Dermis microvascular lymphatic vessel endothelial cell (primary cell): Measurements from ENCODE around the gene KIF3C. TPM values are rescaled to one million over a fixed set of nuclear protein-coding genes. Genes with fewer than 3 reads are reported as not detected.
"Not testable (repeated sequence)": the region's sequence is repeated elsewhere in the genome, so short reads cannot be mapped to it uniquely, and the experiment has no call there.

Experiments used
- DNase-seq, 2 donors: peaks; one replicate each; pipeline versions ENCODE4 v3.0.0 to v3.0.0-alpha.2; 2010; ENCODE audit warnings: low read depth in 2 of 2
- total RNA-seq: library from RNA; depleted of rRNA; stranded (reverse); fragments of >200 nt; gene quantifications from 2 replicates; pipeline ENCODE4 v1.2.1, GENCODE V29; 2014

The KIF3C gene
- total RNA-seq: 10.5 and 13.0 TPM in 2 replicates

DNA sequence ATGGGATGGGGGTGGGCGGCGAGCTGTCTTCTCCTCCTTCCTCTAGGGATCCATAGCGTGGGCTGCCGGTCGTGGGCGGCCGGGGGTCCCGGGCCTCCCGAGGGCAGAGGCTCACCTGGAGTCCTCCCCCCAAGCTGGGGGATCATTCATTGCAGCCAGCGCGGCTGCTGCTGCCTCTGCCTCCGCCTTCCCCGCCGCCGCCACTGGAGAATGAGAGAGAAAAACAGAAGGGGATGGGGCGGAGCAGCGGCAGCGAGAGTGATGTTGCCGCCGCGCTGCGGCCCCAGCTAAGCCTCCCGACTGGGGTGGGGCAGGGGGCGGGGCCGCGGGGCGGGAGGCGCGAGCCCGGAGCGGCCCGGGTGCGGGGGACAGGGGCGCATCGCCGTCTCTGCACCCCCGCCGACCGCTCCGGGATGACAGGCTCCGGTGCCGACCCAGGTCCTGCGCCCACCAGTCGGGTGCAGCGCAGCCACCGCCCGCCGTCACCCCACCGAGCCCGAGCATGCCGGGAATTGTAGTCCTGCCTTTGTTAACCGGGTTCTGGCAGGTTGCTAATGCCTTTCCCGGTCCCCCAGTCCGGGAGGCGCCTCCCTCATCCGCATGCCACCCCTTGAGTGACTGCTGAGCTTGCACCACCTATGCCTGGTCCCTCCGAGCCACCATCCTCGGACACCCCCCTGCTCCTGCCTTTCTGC is at the start of gene KIF3C:
KIF3C (minus strand) TSS at position 225 of the 695 bp plus-strand sequence. CDS start 580 bp downstream, outside the sequence.
- peak in 1 of 2 donors; percentile 69 for DNase-seq

DNA sequence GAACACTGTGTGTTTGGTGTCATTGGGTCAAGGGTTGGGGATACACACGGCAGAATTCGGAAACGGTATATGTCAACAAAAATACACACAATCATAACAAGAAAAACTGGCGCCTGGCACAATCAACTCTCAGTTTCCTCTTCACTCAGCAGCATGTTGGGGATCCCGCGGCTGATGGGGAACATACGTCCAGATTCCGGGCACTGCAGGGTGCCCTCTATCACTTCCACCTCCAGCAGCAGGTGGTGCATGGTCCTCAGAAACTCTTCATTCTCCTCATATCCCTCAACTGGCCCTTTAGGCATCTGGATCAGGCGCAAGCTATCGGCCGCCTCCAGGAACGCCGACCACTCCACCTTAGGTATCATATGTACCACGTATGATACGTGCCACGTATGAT is 45.8 kb upstream of the KIF3C start:
- DNase-seq: not testable (repeated sequence)

DNA sequence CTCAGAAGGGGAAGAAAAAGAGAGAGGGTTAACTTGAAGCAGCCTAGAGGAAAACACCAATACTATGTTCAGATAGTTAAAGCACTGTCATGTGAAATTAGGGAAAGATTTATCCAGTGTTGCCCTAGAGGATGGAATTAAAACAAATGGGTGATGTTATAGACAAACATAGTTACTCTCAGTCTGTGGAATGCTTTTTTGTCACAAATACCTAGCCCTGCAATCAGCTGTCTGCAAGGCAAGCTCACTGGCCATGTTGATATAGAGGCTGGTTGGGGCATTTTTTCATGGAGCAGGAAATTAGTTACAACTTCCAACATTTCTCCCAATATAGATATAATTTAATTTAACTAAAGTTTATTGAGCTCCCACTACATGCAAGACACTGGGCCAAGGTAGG is 43.2 kb upstream of the KIF3C start:
- no peak for DNase-seq

DNA sequence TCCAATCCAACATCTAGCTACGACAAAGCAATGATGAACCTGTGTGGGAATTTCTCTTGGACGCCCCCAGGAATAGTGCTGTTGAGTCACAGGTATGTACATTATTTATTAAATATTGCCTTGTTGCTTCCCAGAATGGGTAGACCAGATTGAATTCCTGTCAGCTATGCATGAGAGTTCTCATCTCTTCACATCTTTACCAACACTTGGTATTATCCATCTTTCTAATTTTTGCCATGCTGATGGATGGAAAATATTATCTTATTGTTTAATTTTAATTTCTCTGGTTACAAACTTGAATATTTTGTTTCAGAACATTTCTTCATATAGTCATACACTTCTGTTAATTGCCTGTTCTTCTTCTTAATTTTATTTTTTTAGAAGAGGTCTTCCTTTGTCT is 42.0 kb upstream of the KIF3C start:
- DNase-seq: no peak

DNA sequence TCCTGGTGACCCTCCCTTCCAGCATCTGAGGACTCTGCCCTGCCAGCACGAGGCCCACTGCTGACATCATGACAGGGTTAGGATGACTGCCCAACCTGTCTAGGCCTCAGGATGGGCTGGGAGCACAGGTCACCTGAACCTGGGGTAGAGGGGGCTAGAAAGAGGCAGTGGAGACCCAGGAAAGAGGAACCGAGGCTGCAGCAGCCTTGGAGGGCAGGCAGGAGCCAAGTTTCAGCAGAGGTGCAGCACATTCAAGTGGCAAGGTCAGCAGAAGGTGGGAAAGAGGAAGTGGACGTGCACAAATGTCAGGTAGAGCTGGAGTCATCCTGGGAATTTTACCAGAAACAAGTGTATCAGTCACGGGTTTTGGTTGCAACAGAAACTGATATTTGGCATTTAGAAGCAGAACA is 37.9 kb upstream of the KIF3C start:
- no peak for DNase-seq

DNA sequence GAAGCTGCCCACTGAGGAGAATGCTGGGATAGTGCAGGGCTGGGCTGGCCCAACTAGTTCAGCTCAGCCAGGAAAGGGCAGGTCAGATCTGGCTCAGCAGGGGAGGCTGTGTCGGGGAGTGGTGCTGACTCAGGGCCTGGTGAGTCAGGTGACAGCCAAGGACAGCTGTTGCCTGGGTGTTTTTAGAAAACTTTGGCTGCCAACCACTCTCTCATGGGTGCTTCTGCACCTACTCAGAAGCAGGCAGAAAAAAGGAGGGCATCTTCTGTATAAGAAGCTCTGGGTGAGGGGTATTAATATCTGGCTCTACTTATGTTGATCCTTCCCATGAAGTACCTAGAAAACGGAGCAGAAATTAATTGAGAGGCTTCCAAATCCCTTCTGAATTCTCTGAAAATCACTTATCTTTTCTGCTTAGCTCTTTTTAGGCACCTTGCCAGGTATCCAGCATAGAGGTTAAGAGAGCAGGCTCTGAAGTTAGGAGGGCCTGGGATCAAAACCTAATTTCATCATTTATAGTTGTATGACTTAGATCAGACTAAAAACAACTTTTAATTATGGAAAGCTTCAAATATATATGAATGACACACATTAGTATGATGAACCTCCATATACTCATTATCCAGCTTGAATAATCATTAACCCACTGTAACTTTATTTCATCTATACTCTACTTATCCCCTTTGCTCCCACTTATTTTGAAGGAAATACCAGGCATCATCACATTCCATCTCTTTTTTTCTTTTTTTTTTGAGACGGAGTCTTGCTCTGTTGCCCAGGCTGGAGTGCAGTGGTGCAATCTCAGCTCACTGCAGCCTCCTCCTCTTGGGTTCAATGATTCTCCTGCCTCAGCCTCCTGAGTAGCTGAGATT is 36.1 kb upstream of the KIF3C start:
- DNase-seq: peak in 1 of 2 donors; percentile 62

DNA sequence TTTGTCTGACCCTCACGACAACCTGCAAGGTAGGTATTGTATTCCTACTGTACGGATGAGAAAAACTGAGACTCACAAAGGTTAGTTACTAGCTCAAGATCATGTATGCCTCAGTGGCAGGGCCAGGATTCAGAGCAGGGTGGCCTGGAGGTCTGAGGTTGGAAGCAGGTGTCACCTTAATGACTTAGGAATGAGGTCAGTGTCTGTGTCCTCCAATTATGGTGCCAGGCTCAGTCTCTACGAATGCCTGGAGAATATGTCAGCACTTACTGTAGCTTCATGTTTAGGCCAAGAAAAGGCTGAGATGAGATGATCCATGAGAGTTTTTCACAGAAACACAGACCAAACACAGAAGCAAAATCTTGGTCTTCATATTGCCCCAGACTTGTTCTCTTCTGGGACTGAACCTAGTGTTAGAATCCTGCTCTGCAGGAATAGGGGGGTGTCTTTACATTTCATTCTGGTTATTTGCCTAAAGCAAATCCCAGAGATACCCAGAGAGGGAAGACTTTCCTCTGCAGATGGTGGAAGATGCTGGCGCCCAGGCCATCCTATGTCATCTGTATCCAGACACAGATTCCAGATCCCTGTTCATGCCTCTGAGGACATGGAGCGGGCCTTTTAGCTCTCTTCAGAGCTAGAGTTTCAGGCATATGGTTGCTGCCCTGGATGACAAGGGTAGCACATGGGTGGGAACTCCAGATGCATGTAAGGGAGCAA is 35.3 kb upstream of the KIF3C start:
- no peak for DNase-seq

DNA sequence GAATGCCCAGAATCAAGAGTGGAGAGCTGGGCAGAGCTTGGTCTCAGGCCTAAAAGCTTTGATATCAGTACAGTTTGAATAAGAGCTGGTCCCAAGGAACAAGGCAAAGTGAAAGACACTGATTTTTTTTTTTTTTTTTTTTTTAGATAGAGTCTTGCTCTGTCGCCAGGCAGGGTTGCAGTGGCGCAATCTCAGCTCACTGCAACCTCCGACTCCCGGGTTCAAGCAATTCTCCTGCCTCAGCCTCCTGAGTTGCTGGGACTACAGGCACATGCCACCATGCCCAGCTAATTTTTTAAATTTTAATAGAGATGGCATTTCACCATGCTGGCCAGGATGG is 34.4 kb upstream of the KIF3C start:
- DNase-seq: not testable (repeated sequence)

DNA sequence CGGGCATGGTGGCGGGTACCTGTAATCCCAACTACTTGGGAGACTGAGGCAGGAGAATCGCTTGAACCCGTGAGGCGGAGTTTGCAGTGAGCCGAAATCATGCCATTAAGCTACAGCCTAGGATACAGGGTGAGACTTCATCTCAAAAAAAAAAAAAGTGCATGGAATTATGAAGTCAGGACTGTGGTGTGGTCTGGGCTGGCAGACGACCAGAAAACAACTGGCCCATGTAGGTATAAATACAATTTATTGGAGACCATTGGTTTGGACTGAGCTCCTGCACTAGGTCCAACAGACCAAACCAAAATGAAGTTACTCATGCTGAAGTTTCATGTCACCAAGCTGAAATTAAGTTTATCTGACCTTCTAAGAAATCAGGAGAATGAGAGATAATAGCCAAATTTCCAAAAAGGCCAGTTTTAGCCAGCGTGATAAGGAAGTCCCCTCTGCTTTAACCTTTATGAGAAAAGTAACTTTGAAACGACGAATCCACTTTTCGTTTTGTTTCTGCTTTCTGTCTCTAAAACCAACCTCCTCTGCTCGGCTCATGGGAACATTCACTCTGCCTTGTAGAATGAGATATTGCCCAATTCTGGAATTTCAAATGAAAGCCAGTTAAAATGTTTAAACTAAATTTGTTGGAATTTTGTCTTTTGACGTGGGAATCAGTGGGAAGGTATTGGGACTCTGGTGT is 33.9 kb upstream of the KIF3C start:
- no peak for DNase-seq

DNA sequence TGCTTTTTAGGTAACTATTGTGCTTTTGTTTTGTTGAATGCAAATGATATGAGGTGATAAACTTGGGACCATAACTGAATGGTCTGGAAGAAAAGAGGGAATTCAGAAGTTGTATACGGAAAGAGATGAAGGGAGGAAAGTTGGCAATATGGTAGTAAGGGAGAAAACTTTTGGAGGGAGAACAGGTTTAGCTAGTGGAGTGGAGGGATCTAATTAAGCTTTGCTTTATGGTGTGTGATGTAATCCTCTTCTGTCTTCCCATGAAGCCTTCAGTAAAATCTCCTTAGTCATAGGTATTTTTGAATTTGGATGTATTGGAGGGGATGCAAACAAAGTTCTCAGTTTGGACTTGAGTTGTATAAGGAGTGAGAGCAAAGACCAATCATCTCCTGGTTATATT is 31.4 kb upstream of the KIF3C start:
- no peak for DNase-seq

DNA sequence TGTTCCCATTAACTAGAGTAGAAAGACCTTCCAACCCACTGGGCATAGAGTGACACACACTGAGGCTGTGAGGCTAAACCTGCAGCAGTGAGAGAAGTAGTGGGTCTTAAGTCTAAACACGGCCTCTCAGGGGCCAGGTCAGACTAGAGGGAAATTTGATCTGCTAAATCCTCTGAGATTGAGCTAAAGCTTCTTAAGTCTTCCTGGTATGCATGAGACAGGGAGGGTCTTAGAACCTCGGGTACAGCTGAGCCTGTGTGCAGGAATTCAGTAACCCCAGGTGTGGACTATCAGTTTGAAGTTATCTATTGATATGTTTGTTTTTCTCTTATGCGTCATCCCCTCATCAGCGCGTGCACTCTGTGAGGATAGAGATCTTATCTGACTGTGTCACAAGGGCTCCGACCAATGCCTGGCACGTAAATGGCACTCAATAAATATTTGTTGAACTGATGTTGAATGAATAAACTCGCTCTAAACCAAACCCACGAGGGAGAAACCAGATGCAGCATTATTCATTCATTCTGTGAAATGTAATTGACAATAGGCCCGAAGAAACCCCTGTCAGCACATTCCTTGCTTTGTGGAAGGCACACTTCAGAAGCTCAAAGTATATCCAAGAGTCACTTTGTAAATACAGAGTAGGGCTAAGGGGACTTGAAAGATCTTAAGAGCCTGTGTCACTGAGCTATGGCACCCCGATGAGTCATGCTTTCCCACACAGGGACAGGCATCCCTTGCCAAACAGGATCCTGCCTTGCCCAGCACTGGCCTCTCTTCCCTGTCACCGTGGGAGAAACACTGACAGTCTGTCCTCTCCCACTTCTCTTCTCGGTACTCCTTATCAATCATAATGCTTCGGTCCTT is 29.9 kb upstream of the KIF3C start:
- peak in 1 of 2 donors; percentile 66 for DNase-seq

DNA sequence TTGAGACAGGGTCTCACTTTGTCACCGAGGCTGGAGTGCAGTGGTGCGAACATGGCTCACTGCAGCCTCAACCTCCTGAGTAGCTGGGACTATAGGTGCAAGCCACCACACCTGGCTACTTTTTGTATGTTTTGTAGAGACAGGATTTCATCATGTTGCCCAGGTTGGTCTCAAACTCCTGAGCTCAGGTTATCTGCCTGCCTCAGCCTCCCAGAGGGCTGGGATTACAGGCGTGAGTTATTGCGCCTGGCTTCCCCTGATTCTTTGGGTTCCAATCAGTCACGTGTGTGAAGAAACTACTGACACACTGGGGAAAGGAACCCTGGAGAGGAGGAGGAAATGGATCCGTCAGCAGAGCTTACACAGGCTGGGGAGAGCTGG is 29.3 kb upstream of the KIF3C start:
- DNase-seq: peak in 1 of 2 donors; percentile 48

DNA sequence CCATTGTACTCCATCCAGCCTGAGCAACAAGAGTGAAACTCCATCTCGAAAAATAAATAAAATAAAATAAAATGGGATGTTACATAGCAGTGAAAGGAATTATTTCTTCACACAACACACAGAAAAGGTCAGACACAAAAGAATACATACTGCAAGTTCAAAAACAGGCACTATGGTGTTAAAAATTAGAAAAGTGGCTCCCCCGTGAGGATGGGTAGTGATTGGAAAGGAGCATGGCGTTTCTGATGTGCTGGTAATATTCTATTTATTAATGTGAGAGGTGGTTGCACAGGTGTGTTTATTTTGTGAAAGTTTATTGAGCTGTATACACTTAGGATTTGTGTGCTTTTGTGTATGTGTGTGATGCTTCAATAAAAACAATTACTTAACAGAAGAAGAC is 28.6 kb upstream of the KIF3C start:
- DNase-seq: no peak

DNA sequence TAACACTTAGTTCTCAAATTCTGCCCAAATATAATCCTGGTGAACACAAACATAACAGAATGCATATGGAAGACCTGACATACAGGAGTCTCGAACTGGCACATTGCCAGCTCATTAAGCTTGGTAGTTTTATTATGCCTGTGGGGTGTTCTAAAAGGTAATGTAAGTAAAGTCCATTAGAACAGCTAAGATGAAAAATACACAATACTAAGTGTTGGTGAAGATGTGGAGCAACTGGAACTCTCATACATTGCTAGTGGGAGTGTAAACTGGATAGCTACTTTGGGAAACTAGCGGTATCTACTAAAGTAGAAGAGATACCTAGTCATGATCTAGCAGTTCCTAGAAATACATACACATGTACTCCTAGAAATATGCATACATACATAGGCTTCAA is 27.3 kb upstream of the KIF3C start:
- no peak for DNase-seq

DNA sequence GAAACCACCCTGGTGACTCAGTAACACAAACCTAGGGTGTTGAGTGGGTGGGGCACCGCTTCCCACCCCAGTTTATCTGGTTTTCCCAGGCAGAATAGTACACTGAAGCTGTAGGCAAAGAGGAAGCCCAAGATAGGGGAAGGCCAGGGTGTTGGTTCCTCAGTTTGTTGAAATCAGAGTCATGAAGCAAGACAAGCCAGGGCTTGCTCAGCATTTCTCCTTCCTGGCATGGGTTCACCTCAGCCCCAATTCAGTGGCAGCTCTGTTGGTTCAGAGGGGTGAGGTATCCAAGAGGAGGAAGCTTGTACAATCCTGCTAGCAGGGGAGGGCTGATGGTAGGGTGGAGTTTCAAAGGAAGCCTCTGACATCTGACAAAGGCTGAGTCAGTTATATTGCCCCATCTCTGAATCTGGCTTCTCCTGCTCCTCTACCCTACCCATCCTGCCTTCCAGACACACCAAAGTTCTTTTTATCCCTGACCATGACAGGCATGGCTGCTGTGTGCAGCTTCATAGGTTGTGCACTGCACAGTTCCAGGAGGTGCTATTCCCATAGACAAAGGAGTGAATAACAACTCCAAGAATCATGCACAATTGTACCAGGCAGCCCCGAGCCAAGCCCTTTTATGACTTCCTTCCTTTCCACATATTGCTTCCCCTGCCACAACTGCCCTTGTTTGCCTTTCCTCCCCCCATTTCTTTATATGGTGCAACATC is 26.7 kb upstream of the KIF3C start:
- DNase-seq: peak in 1 of 2 donors; percentile 59

DNA sequence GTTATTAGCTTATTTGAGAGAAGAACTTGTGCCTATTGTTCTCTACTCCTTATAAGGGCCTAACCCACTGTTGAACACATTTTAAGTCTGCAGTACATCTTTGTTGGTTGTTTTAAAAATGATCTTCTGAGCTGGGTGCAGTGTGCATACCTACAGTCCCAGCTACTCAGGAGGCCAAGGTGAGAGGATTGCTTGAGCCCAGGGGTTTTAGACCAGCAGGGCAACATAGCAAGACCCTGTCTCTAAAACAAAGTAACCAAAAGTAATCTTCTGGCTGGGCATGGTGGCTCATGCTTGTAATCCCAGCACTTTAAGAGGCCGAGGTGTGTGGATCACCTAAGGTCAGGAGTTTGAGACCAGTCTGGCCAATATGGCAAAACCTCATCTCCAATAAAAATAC is 25.8 kb upstream of the KIF3C start:
- no peak for DNase-seq

DNA sequence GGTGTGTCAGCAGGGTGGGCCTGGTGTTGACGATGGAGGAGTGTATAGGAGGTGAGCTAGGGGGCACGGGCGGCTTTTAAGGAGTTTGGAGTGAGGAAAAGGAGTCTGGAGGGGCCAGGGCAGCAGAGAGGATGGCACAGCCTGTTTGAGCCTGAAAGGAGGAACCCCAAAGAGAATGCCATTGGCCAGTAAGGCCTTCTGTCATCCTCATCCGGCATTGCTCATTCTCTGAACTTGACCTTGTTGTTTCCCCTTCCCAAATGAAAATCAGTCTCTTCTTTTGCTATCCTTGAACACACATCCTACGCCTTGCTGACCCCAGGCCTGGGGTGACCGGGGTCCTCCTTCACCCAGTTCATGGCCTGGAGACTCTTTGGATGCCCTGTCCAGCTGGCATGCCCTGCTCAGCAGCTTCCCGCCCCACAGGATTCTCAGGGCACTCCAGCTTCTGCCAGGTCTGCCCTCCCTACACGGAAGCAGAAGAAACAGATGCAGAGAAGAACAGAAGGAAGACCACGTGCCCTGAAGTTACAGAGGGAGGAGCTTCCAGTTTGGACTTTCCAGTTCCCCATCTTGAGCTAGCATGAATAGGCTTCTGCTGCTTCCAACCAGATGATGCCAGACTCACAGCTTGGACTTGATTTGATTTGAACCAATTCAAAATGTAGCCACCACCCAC is 20.5 kb upstream of the KIF3C start:
- peak in 1 of 2 donors; percentile 46 for DNase-seq

DNA sequence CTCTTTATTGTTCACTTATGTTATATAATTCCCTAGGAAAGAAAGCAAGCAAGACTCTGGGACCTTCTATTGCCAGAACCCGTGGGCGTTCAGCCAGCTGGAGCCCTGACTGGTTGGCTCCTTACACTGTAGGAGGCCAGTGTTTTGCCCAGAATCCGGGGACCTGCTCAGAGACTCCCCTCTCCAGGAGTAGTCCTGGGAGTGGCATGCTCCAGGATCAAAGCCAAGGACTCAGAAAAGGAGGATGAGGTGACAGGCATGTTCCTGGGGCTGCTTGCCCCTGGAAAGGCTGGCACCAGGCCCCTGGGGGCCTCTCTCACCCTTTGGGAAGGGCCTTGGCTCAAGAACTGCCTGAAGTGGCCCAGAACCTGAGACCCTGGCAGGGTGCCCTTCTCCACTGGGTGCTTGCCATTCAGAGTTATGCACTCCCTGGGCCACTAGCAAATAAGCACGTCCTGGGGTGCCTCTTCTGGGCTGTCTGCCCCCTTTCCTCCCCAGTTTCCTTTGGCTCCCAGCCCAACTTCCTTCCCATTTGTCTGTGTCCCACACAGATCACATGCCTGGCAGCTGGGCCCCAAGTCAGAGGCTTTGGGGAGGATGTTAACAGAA is 19.6 kb upstream of the KIF3C start:
- DNase-seq: peak in 1 of 2 donors; percentile 59

DNA sequence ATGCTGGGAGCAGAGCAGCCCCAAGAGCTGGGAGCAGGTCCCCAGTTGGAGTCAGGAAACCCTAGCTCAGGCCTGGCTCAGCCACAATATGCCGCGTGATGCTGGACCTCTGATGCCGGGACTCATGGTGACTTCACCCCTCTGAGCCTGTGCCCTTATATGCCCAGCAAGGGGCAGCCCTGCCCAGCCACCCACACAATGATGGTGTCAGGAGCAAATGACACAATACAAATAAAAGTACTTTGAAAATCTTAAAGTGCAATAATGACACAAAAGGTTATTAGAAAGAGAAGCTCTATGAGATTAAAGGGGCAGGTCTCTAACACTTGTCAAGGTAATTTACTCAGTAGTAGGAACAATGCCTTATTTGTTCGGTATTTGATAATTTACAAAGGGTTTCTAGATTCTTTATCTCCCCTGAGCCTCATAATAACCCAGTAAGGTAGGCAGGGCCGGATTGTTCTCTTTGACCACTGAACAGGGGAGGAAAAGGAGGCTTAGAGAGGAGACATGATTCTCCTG is 18.3 kb upstream of the KIF3C start:
- no peak for DNase-seq
